GM13976 (cell line): ENCODE measurements around the gene BTBD9.
"Not testable (repeated sequence)": the region's sequence is repeated elsewhere in the genome, so short reads cannot be mapped to it uniquely, and the experiment has no call there.

ENCODE experiments used
- DNase-seq: peaks from one replicate; pipeline ENCODE4 v3.0.0; 2012; ENCODE audit warnings: low spot score
- in situ Hi-C: fragments of 300-500 bp; cut with MboI; formaldehyde crosslinking; loops from one replicate; pipeline ENCODE4 v1.12.0; 2022; ENCODE audit warnings: low sequenced_read_pairs, mixed read lengths, inconsistent platforms; ENCODE audit not compliant: unreplicated experiment
- TF ChIP-seq, protein P1 (sequence below): IDR thresholded peaks from 2 replicates; pipeline ENCODE4 v1.5.1; 2012; ENCODE audit warnings: borderline replicate concordance, mild to moderate bottlenecking; ENCODE audit not compliant: insufficient read depth; ENCODE audit errors: extremely low read depth, missing control alignments, control extremely low read depth

BTBD9 gene

DNA sequence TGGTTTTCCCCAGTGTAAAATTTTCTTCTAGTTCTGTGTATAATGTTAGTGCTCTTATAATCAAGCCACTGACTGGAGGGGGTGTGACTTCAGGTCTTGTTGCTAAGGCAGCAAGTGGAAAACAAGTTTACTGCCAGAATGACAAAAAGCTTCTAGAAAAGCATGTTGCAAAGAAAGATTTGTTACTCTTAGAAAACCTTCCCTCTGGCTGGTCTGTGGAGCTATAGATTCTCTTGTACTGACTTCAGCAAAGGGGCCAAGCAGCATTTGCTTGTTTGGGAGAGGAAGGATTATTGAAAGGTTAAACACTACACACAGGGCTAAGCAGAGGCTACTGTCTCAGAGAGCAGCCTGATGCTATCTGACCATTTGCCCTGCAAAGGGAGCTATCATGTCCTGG, 288.8 kb downstream of the BTBD9 start:
- DNase-seq, result no peak
- in situ Hi-C loops, result no loop called here
- TF ChIP-seq, protein P1, sequence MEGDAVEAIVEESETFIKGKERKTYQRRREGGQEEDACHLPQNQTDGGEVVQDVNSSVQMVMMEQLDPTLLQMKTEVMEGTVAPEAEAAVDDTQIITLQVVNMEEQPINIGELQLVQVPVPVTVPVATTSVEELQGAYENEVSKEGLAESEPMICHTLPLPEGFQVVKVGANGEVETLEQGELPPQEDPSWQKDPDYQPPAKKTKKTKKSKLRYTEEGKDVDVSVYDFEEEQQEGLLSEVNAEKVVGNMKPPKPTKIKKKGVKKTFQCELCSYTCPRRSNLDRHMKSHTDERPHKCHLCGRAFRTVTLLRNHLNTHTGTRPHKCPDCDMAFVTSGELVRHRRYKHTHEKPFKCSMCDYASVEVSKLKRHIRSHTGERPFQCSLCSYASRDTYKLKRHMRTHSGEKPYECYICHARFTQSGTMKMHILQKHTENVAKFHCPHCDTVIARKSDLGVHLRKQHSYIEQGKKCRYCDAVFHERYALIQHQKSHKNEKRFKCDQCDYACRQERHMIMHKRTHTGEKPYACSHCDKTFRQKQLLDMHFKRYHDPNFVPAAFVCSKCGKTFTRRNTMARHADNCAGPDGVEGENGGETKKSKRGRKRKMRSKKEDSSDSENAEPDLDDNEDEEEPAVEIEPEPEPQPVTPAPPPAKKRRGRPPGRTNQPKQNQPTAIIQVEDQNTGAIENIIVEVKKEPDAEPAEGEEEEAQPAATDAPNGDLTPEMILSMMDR, result no peak

DNA sequence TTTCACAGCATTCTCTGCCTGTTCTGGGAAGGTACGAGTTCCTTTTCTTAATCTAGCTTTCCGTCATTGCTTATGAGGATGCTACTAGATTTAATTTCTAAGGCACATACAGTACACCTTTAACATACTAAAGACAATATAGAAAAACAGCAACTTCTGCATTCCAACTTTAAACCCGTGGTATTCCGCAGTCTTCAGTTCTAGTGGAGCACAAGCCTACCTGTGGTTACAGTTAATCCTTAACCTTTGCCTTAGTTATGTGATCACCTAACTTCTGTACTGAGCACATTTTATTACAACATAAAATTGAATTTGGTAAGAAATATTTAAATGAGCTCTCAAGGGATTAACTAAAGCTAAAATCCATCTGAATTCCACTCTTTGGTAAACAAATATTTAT, 289.5 kb downstream of the BTBD9 start:
- TF ChIP-seq, protein P1, result no peak
- no peak for DNase-seq
- in situ Hi-C loops, result no loop called here

DNA sequence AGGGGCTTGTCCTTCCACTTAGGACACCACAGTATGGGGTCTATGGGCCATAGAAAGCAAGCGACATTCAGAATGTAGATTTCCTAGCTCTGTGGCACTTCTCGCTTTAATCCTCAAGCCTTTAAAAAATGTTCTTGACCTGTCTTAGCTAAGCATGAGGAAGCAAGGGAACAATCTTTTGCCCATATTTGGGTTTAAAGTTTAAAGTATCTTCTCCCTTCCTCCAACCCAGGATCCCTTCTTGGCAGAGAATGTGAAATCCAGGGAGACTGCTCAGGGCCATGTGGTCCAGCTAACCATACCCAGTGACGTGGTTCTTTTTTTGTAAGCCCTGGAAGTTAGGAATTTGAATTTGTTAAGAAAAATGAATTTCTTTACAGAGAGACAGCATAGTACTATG, 289.9 kb downstream of the BTBD9 start:
- in situ Hi-C loops, result no loop called here
- no peak for DNase-seq
- TF ChIP-seq, protein P1, result no peak

DNA sequence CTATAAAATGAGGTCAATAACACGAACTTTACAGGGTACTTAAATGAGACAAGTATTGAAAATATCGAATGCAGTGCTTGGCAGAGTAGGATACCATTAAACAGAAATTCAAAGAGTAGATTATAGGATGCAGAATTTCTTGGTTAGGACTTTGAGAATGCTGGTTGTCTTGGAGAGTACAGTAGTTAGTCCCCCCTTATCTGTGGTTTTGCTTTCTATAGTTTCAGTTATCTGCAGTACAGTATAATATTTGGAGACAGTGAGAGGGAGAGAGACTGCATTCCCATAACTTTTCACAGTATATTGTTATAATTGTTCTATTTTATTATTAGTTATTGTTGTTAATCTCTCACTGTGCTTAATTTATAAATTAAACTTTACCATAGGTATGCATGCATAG, 290.5 kb downstream of the BTBD9 start:
- in situ Hi-C loops, result no loop called here
- TF ChIP-seq, protein P1, result no peak
- no peak for DNase-seq

DNA sequence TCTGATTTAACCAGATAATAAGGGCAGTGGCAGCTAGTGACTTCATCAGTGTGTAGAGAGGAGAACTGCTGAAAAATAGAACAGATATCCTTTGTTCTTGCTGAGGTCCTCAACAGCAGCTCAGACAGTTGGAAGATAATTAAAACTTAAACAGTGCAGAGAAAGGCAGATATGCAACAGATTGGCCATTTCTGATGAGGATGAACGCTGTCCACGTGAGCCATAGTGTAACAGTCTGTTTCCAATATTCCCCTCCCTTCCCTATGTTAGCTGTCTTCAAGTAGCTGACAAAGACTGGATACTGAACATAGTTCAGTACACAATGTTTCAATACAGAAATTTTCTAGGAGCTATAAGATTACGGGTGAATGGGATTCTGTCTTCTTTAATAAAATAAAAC, 291.4 kb downstream of the BTBD9 start:
- in situ Hi-C loops, result no loop called here
- DNase-seq, result no peak
- TF ChIP-seq, protein P1, result no peak

DNA sequence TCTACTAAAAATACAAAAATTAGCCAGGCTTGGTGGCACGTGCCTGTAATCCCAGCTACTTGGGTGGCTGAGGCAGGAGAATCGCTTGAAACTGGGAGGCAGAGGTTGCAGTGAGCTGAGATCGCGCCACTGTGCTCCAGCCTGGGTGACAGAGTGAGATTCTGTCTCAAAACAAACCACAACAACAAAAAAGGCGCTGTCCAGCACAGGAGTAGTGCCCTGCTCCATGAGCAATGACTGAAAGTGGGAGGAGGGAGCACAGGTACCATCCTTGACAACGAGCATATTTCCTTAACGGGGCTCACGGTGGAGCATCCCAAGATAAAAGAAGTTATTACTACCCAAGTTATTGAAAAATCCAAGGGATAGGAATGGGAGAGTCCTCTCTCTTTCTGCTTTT, 291.9 kb downstream of the BTBD9 start:
- in situ Hi-C loops, result not testable (repeated sequence)

DNA sequence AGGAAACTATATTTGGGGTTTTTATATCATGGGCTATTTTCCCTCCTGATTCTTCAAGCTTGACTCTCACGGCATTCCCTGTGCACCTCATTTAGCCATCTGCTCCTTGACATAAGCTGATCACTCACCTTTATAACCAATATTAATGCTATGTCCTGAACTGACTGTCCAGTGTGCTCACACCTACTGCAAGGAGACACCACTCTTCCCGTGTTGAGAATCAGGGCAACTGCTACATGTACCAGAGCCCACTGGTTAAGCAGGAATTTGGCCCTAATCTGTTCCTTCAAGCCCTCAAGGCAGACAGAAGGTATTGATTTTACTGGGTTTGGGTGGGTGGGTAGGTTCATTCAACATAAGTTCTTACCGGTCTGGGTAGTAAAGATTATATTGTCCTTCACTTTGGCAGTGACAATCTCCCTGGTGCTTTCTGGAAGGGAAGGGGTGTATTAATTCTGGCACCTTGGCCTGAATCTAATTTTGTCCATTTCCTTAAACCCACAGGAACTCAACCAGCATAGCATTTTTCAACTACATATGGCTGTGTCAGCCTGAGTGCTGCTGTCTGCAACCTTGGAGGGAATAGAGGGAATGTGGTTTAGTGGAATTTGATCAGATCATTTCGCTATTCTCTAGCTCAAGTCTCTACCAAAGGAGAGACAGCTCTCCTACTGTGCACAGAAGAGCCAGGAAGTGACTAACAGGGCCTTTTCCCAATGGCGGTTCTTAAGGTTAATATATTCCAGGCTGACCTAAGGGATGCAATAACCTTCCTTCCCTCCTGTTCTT, 293.2 kb downstream of the BTBD9 start:
- in situ Hi-C loops, result no loop called here
- DNase-seq, result no peak
- TF ChIP-seq, protein P1, result no peak

More for the DNA sequence above, 291.9 kb downstream of the BTBD9 start:
- DNase-seq, result not testable (repeated sequence)
